Activated T-cell treated with anti-CD3 and anti-CD28 coated beads, Interleukin-2, amount 50 U/mL, for 72 hours (primary cell): Measurements from ENCODE around the gene LYPLAL1. TPM values are rescaled to one million over a fixed set of nuclear protein-coding genes. Genes with fewer than 3 reads are reported as not detected.
A peak's percentile ranks its signal among the peaks of the same experiment; 100 is the strongest.

Experiments used
- ATAC-seq, 2 donors: fragments of 150-1000 bp; cut with Tn5 transposase; replicated peaks in 1 of 2; 2 replicates each; pipeline ENCODE4 v1.10.0; 2021; ENCODE audit warnings: moderate library complexity in 2 of 2, mild to moderate bottlenecking in 1 of 2
- DNase-seq, 2 donors: peaks; one replicate each; pipeline ENCODE4 v3.0.0; 2021 to 2022; ENCODE audit warnings: mixed read lengths in 1 of 2
- H3K27ac Mint-ChIP-seq: one replicate; pipeline ENCODE4 v1.8.0; 2022; ENCODE audit warnings: mild to moderate bottlenecking, moderate library complexity, mixed read lengths
- H3K27me3 Mint-ChIP-seq: one replicate; pipeline ENCODE4 v1.8.0; 2022; ENCODE audit warnings: low read depth, mixed read lengths
- H3K36me3 Mint-ChIP-seq, 2 donors: one replicate each; pipeline ENCODE4 v1.8.0; 2022; ENCODE audit warnings: mixed read lengths in 2 of 2, mild to moderate bottlenecking in 1 of 2; ENCODE audit not compliant: insufficient read depth in 2 of 2
- H3K4me1 Mint-ChIP-seq: one replicate; pipeline ENCODE4 v1.8.0; 2022; ENCODE audit warnings: low read depth, mixed read lengths
- H3K4me3 Mint-ChIP-seq, 2 donors: one replicate each; pipeline ENCODE4 v1.8.0; 2022; ENCODE audit warnings: mild to moderate bottlenecking in 2 of 2, mixed read lengths in 2 of 2, moderate library complexity in 2 of 2
- H3K9me3 Mint-ChIP-seq, 2 donors: one replicate each; pipeline ENCODE4 v1.8.0; 2022; ENCODE audit warnings: mixed read lengths in 2 of 2
- total RNA-seq, 2 donors: library from RNA; stranded (reverse); gene quantifications; one replicate each; pipeline ENCODE4 v1.2.3, GENCODE V29; 2022

LYPLAL1 gene
- 10 to 100 TPM; 27.6 to 28.9 TPM for total RNA-seq

DNA sequence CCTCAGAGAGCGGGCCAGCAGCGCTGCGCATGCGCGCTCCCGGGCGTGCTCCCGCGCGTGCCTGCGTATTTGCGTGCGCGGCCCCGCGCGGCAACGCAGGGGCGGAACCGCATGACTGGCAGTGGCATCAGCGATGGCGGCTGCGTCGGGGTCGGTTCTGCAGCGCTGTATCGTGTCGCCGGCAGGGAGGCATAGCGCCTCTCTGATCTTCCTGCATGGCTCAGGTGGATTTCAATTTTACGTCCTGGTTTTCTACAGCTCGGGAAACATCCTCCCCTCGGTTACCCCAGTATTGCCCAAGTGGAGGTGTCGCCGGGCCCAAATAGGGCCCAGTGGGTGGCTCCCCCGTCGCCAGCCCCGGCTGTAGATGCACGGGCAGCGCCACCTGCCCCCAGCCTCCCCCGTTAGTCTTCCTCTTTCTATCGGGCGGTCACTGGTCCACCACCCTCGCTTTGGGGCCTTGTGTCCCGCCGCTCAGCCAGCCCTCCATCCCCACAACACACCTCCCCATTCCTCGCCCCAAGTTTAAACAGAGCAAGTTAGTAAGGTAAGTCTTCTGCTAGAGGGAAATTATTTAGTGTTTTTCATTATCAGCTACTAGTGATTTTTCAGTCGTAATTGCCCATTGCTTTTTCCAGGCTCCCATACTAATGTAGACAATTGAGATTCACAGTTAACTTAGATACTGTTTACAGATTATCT, at the start of gene LYPLAL1:
LYPLAL1 (plus strand) TSS at position 121 of the 702 bp plus-strand sequence; CDS start at position 134, 13 bp downstream.
- H3K36me3 Mint-ChIP-seq, result peaks cover 6 to 8% of the 10 kb centered on the region in 2 donors
- no peaks in the 10 kb centered on the region for H3K27me3 Mint-ChIP-seq
- H3K27ac Mint-ChIP-seq, result peak within 1 kb of the TSS; percentile 92
- peaks cover 57% of the 10 kb centered on the region for H3K4me1 Mint-ChIP-seq
- peak; percentile 94 to 97 for ATAC-seq
- H3K4me3 Mint-ChIP-seq, result peak within 1 kb of the TSS; percentile 83 to 97
- H3K9me3 Mint-ChIP-seq, result peaks cover 0 to 3% of the 10 kb centered on the region in 2 donors
- peak; percentile 90 to 92 for DNase-seq

- Mint-ChIP-seq H3K9me3 (no peaks in the 10 kb centered on the region), H3K27ac (no peak overlapping the region), H3K36me3 (no peaks in the 10 kb centered on the region), H3K4me1 (no peaks in the 10 kb centered on the region), H3K4me3 (no peak overlapping the region), H3K27me3 (no peaks in the 10 kb centered on the region)
- ATAC-seq (no peak), DNase-seq (no peak)
Measured at GRCh38 chr1:219124163-219124562, 49.5 kb upstream of the LYPLAL1 start.

- ATAC-seq, result no peak
- no peak overlapping the region for H3K4me3 Mint-ChIP-seq
- no peaks in the 10 kb centered on the region for H3K4me1 Mint-ChIP-seq
- H3K36me3 Mint-ChIP-seq, result no peaks in the 10 kb centered on the region
- DNase-seq, result no peak
- H3K27ac Mint-ChIP-seq, result no peak overlapping the region
- no peaks in the 10 kb centered on the region for H3K27me3 Mint-ChIP-seq
- no peaks in the 10 kb centered on the region for H3K9me3 Mint-ChIP-seq
Measured at GRCh38 chr1:219125342-219125741, 48.3 kb upstream of the LYPLAL1 start.

- Mint-ChIP-seq H3K27ac (no peak overlapping the region), H3K4me1 (no peaks in the 10 kb centered on the region), H3K27me3 (no peaks in the 10 kb centered on the region), H3K4me3 (no peak overlapping the region), H3K36me3 (no peaks in the 10 kb centered on the region), H3K9me3 (no peaks in the 10 kb centered on the region)
- ATAC-seq, result no peak
- no peak for DNase-seq
Measured at GRCh38 chr1:219126377-219126776, 47.3 kb upstream of the LYPLAL1 start.

GRCh38 chr1:219128957-219129356, 44.7 kb upstream of the LYPLAL1 start:
- Mint-ChIP-seq H3K27ac (no peak overlapping the region), H3K4me1 (no peaks in the 10 kb centered on the region), H3K36me3 (no peaks in the 10 kb centered on the region), H3K27me3 (no peaks in the 10 kb centered on the region), H3K4me3 (no peak overlapping the region), H3K9me3 (peaks cover 2% of the 10 kb centered on the region in 2 donors)
- ATAC-seq (no peak), DNase-seq (no peak)

DNA sequence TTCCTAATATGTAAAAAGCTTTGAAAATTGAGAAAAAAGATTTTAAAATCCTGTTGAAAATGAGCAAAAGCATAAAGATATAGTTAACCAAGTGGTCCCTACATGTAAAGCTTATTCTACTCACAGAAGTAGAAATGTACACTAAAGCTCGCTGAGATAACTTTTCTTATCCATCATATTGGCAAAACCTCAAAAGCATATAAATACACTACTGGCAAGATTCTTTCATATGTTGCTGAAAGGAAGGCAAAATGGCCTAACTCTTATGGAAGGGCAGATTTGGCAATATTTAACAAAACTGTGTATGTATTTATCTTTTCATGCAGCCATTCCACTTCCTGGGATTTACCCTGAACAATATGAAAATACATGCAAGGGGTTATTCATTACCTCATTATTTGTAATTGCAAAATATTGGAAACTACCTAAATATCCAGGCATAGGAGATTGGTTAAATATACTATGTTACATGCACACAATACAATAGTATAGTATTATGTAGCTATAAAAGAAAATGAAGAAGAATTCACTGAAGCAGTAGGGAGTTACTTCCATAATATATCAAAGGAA, 43.2 kb upstream of the LYPLAL1 start:
- Mint-ChIP-seq H3K4me3 (no peak overlapping the region), H3K9me3 (peaks cover 5% of the 10 kb centered on the region in 2 donors)

DNA sequence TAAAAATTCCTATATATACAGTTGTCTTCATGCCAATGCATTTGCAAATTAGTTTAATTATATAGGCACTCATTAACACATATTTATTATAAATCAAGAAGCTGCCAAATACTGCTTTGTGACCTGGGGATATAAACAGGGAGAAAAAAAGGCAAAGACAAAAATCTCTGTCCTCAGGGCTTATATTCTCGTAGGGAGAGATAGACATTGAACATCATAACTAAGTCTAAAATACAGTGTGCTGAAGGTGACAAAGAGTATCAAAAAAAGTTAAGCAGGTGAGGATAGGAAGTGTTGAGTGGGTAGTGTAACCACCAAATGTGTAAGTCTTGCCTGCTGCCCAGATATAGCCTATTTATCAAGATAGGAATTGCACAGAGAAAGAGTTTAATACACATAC, 40.7 kb upstream of the LYPLAL1 start:
- Mint-ChIP-seq H3K27me3 (peaks cover 8% of the 10 kb centered on the region), H3K4me3 (no peak overlapping the region), H3K36me3 (no peaks in the 10 kb centered on the region), H3K4me1 (no peaks in the 10 kb centered on the region), H3K27ac (no peak overlapping the region), H3K9me3 (peaks cover 5 to 7% of the 10 kb centered on the region in 2 donors)
- DNase-seq (no peak), ATAC-seq (no peak)

More for the DNA sequence above, 43.2 kb upstream of the LYPLAL1 start:
- Mint-ChIP-seq H3K27ac (no peak overlapping the region), H3K36me3 (no peaks in the 10 kb centered on the region), H3K27me3 (no peaks in the 10 kb centered on the region), H3K4me1 (no peaks in the 10 kb centered on the region)
- ATAC-seq, result no peak
- no peak for DNase-seq

DNA sequence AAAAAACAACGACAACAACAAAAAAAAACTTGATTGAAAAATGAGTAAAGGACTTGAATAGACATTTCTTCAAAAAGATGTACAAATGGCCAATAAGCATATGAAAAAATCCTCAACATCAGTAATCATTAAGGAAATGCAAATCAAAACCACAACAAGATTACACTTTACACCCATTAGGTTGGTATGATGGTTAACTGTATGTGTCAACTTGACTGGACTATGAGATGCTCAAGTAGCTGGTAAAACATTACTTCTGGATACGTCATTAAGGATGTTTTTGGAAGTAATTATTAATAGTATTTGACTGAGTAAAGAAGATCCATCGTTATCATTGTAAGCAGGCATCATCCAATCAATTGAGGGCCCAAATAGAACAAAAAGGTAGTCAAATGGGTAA, 34.9 kb upstream of the LYPLAL1 start:
- no peak overlapping the region for H3K27ac Mint-ChIP-seq
- no peak for ATAC-seq
- H3K4me3 Mint-ChIP-seq, result no peak overlapping the region

GRCh38 chr1:219140303-219140877, 33.3 kb upstream of the LYPLAL1 start:
- Mint-ChIP-seq H3K27ac (no peak overlapping the region), H3K4me1 (no peaks in the 10 kb centered on the region), H3K4me3 (no peak overlapping the region), H3K27me3 (peaks cover 8% of the 10 kb centered on the region), H3K9me3 (peaks cover 0 to 2% of the 10 kb centered on the region in 2 donors), H3K36me3 (no peaks in the 10 kb centered on the region)
- no peak for DNase-seq
- no peak for ATAC-seq

More for the DNA sequence above, 34.9 kb upstream of the LYPLAL1 start:
- Mint-ChIP-seq H3K36me3 (no peaks in the 10 kb centered on the region), H3K4me1 (no peaks in the 10 kb centered on the region), H3K27me3 (peaks cover 8% of the 10 kb centered on the region), H3K9me3 (peaks cover 5% of the 10 kb centered on the region in 2 donors)
- no peak for DNase-seq

DNA sequence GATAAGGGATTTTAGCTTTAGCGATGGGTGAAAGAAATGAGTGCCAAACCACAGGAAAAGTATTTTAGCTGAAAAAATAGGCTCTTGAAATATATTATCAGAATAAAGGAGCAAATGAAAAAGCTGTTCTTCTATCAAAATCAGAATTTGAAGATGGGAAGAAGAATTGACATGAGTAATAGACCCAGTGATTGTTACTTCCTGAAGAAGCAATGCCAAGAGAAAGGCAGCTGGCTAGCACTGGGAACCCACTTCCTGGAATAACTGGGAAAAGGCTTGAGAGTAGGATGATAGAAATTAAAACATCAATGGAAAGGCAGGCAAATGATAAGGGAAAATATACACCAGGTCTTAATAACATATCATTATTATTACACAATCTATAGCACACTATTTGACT, 29.9 kb upstream of the LYPLAL1 start:
- no peak for ATAC-seq
- H3K27ac Mint-ChIP-seq, result no peak overlapping the region
- H3K4me1 Mint-ChIP-seq, result no peaks in the 10 kb centered on the region
- no peak for DNase-seq
- no peak overlapping the region for H3K4me3 Mint-ChIP-seq
- no peaks in the 10 kb centered on the region for H3K36me3 Mint-ChIP-seq
- no peaks in the 10 kb centered on the region for H3K27me3 Mint-ChIP-seq
- H3K9me3 Mint-ChIP-seq, result no peaks in the 10 kb centered on the region

GRCh38 chr1:219144658-219145315, 28.9 kb upstream of the LYPLAL1 start:
- Mint-ChIP-seq H3K36me3 (no peaks in the 10 kb centered on the region), H3K27ac (no peak overlapping the region), H3K4me3 (no peak overlapping the region), H3K4me1 (no peaks in the 10 kb centered on the region), H3K27me3 (no peaks in the 10 kb centered on the region), H3K9me3 (no peaks in the 10 kb centered on the region)
- DNase-seq (no peak), ATAC-seq (no peak)

DNA sequence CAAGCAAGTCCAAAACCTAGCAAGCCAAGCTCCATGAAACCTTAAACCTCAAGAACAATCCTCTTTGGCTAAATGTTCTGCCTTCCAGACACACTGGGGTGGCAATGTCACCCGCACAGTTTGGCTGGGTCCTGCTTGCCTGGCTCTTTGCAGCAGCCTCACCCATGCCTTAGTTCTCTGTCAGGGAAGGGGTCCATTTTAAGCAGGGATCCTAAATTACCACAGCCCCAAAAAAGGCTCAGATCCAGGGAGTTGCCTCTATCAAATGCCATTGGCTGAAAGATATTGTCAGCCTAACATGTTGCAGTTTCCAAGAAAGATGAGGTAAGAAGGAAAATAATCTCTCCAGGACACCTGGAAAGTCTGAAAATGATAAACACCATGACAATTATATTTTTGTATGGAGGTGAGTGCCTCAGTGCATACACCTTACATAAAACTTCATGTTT, 26.1 kb upstream of the LYPLAL1 start:
- DNase-seq (no peak), ATAC-seq (no peak)
- H3K27me3 Mint-ChIP-seq, result no peaks in the 10 kb centered on the region
- H3K4me1 Mint-ChIP-seq, result no peaks in the 10 kb centered on the region
- H3K27ac Mint-ChIP-seq, result no peak overlapping the region
- no peaks in the 10 kb centered on the region for H3K9me3 Mint-ChIP-seq
- no peak overlapping the region for H3K4me3 Mint-ChIP-seq
- H3K36me3 Mint-ChIP-seq, result no peaks in the 10 kb centered on the region

GRCh38 chr1:219149009-219149577, 24.6 kb upstream of the LYPLAL1 start:
- Mint-ChIP-seq H3K4me1 (no peaks in the 10 kb centered on the region), H3K9me3 (no peaks in the 10 kb centered on the region), H3K27me3 (no peaks in the 10 kb centered on the region), H3K27ac (no peak overlapping the region), H3K4me3 (no peak overlapping the region), H3K36me3 (no peaks in the 10 kb centered on the region)
- DNase-seq, result no peak
- ATAC-seq, result no peak
